ENCODE data around the gene APLP2. TPM values are rescaled to one million over a fixed set of nuclear protein-coding genes. Genes with fewer than 3 reads are reported as not detected.
"Not testable (repeated sequence)": the region's sequence is repeated elsewhere in the genome, so short reads cannot be mapped to it uniquely, and the experiment has no call there.

Gene APLP2
- total RNA-seq, 1 experiment from 2014 or later = 210 TPM

GRCh38 chr11:130106381-130106780, 36.7 kb downstream of the APLP2 start:
- peaks cover 0 to 11% of the 10 kb centered on the region in 2 experiments; a peak in 3 of 4 replicates for H3K36me3 ChIP-seq (ENCODE audit: control insufficient read depth in 1 of 2, insufficient read depth in 2 of 2, low read length in 2 of 2)
- no TSS peak for BruUV-seq (replicated peaks)
- H3K27ac ChIP-seq (ENCODE audit: low read depth, low read length) = no peak overlapping the region
- no peaks in the 10 kb centered on the region for H3K9me3 ChIP-seq (ENCODE audit: control insufficient read depth in 1 of 2, insufficient read depth in 1 of 2, low read depth in 1 of 2, low read length in 2 of 2)
- H2AFZ ChIP-seq (ENCODE audit: low read depth, low read length, poor library complexity, severe bottlenecking) = no peak overlapping the region
- no peaks in the 10 kb centered on the region for H3K9me2 ChIP-seq (ENCODE audit: insufficient read depth)
- H3K4me3 ChIP-seq (replicated peaks in 1 of 2; ENCODE audit: low read depth in 1 of 2, low read length in 2 of 2) = no peak overlapping the region
- no peaks in the 10 kb centered on the region for H3K27me3 ChIP-seq (ENCODE audit: insufficient read depth, low read length)
- POLR2A ChIA-PET = no interaction called here
- intact Hi-C loops (cut with micrococcal nuclease) = no loop called here
- 0 out of 4 replicates have a peak, but pooled peaks cover 0 to 4% of the 10 kb centered on the region in 2 experiments for H3K4me1 ChIP-seq (ENCODE audit: control insufficient read depth in 1 of 2, insufficient read depth in 2 of 2, low read length in 2 of 2)
- H3K79me2 ChIP-seq (ENCODE audit: insufficient read depth, low read length) = peaks cover 47% of the 10 kb centered on the region
- TF ChIP-seq ZFX (IDR thresholded peaks at IDR 0.05) = no peak
- no peak for TF ChIP-seq CTCF (IDR thresholded peaks at IDR 0.05 in 2 of 3, conservative IDR thresholded peaks at IDR 0.05 in 1 of 3; ENCODE audit: borderline replicate concordance in 1 of 3, insufficient read depth in 1 of 3, low read depth in 2 of 3, low read length in 2 of 3)
- no peak for TF ChIP-seq POLR2AphosphoS5 (IDR thresholded peaks at IDR 0.05; ENCODE audit: low read depth, low read length)
- H3K9ac ChIP-seq (ENCODE audit: low read length) = no peak overlapping the region
- H3K4me2 ChIP-seq (ENCODE audit: low read length) = no peak overlapping the region
- RAD21 ChIA-PET (ENCODE audit: low non-redundant PET in 1 of 2, low total read pairs in 2 of 2, uncharacterized antibody in 2 of 2, unreplicated experiment in 2 of 2) = no interaction called here
- CTCF ChIA-PET = no interaction called here
- no peak for DNase-seq (ENCODE audit: low read depth, low spot score)
- ATAC-seq = no peak
- no peaks in the 10 kb centered on the region for H4K20me1 ChIP-seq (ENCODE audit: insufficient read depth)

GRCh38 chr11:130108671-130109070, 39.0 kb downstream of the APLP2 start:
- POLR2A ChIA-PET; BruUV-seq (replicated peaks); RAD21 ChIA-PET (ENCODE audit: low non-redundant PET in 1 of 2, low total read pairs in 2 of 2, uncharacterized antibody in 2 of 2, unreplicated experiment in 2 of 2); CTCF ChIA-PET; H4K20me1 ChIP-seq (ENCODE audit: insufficient read depth); H3K9me2 ChIP-seq (ENCODE audit: insufficient read depth); H3K9me3 ChIP-seq (ENCODE audit: control insufficient read depth in 1 of 2, insufficient read depth in 1 of 2, low read depth in 1 of 2, low read length in 2 of 2); H3K4me1 ChIP-seq (ENCODE audit: control insufficient read depth in 1 of 2, insufficient read depth in 2 of 2, low read length in 2 of 2); intact Hi-C loops (cut with micrococcal nuclease); ATAC-seq; DNase-seq (ENCODE audit: low read depth, low spot score); H3K4me2 ChIP-seq (ENCODE audit: low read length); H3K27ac ChIP-seq (ENCODE audit: low read depth, low read length); H2AFZ ChIP-seq (ENCODE audit: low read depth, low read length, poor library complexity, severe bottlenecking); H3K27me3 ChIP-seq (ENCODE audit: insufficient read depth, low read length); H3K4me3 ChIP-seq (replicated peaks in 1 of 2; ENCODE audit: low read depth in 1 of 2, low read length in 2 of 2); H3K9ac ChIP-seq (ENCODE audit: low read length): not testable (repeated sequence)
- Histone ChIP-seq H3K79me2 (ENCODE audit: insufficient read depth, low read length) (peaks cover 25% of the 10 kb centered on the region), H3K36me3 (ENCODE audit: control insufficient read depth in 1 of 2, insufficient read depth in 2 of 2, low read length in 2 of 2) (peaks cover 0 to 15% of the 10 kb centered on the region in 2 experiments)
